Stimulated activated CD8-positive, alpha-beta memory T cell treated with anti-CD3 and anti-CD28 coated beads, Interleukin-7, amount 100 ng/mL, for 4 hours (primary cell): ENCODE data around the gene KCMF1.

Experiments
- DNase-seq, 2 donors: peaks; one replicate each; pipeline ENCODE4 v3.0.0-alpha.2; 2020; ENCODE audit warnings: low read depth in 2 of 2

KCMF1 gene

DNA sequence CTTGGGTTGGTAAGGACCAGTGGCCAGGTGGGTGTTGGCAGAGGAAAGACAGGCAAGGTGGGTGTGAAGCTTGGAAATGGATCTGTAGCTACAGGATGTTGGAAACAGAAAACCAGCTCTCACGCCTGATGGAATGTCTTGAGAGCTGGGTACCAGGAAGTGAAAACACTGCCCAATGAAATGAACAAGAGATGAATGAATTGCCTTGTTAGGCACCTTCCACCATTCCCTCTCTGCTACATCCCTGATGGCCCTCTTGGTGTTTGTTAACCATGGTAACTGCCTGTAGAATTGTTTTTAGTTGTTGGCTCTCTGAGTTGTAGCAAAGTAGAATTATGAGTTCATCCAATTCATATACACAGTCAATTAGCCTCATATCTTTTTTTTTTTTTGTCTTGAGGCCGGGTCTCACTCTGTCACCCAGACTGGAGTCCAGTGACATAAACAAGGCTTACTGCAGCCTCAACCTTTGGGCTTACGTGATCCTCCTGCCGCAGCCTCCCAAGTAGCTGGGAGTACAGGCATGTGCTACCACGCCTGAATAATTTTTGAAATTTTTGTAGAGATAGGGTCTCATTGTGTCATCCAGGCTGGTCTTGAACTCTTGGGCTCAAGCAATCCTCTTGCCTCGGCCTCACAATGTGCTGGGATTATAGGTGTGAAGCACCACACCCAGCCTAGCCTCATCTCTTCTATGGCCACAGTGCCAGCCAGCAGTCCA lies 9.5 kb downstream of the KCMF1 start:
- DNase-seq, result no peak

DNA sequence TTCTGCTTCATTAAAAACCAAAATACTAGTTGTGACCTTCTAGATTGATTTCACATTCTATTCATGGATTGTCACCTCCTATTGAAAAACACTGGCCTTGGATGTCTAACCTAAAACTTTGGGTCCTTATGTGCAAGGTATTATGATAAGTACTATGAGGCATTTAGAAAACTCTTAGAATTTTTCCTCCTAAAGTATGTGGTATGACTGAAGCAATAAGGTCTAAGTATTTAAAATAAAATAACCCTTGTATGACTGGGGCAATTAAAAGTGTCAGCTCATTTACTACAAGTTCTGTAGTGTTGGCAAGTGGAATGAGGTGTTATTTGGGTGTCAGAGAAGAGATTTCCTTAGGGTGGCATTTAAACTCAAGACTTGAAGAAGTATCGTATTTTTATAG lies 15.1 kb downstream of the KCMF1 start:
- no peak for DNase-seq

DNA sequence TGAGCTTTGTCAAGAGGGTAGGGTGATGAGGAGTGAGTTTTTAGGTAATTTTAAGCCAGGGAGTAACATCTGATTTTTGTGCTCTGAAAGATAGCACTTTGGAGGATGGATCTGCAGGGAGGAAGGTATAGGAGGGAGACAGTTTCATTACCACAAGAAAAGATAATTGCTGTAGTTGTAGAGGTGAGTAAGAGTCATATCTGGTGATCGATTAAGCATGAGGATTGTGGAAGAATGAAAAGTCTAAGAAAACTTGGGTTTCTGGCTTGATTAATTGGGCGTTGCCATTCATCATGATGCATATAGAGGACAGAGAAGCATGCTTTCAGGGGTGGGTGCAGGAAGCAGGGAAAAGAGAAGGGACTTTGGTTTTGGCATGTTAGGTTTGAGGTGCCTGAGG lies 18.5 kb downstream of the KCMF1 start:
- DNase-seq, result no peak

GRCh38 chr2:84989927-84990326 lies 19.0 kb downstream of the KCMF1 start:
- DNase-seq, result no peak

DNA sequence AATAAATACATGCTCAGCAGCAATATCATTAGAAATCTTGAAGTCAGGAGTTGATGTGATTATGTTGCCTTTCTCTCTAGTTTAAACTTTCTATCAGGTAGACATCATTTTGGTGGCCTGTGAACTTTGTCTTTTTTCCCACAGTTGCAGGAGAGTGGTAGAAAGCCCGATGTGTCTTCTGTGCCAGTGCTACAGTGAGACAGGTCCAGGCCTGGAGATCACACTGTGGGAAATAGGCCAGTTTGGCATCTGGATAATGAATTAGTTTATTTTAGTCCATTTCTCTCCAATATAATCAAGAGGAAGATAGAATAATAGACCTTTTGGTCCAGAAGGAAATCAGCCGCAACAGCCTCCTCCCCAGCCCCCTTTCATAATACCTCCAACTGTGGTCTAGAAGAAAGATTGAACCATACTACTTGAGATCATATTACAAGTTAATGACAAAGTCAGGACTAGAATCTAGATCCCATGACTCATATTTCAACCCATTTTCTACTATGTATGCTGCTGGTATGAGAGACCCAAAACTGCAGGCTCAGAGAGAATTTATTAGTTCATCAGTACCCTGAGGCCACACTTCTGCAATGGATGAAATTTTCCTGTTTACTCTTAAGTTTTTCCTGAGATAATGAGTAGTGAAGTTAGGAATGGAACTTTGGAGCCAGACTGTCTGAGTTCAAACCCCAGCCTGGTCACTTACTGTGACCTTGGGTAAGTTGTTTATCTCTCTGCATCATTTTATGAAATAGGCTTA lies 20.6 kb downstream of the KCMF1 start:
- no peak for DNase-seq

DNA sequence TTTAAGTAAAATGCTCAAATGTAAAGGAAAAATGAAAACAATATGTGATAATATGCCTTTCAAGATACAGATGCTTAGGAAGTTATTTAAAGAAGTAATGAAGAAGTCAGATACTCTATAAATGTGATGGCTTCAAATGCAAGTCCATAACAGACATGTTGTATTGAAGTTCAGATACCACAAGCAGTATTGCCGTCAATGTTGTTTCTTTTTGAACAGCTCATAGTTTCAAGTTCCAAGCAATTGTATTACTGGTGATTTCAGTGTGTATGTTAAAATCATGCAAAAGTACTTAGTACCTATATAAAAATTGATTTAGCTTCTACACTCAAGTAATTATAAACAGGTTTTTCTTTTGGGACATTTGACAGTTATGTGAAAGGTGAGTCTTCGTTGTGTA lies 24.9 kb downstream of the KCMF1 start:
- no peak for DNase-seq

DNA sequence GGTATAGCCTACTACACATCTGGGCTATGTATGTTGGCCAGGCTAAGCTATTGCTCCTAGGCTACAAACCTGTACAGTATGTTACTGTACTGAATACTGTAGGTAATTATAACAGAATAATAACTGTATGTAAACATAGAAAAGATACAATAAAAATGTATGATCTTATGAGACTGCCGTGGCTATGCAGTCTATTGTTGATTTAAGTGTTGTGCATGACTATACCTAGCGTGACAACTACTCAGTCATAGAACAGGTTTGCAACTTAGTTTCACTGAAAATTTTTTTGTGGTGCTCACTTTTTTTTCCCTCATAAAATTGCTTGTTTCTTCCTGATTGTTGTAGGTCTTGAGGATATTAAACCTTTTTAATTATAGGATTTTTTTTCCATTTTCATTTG lies 25.9 kb downstream of the KCMF1 start:
- DNase-seq, result no peak

DNA sequence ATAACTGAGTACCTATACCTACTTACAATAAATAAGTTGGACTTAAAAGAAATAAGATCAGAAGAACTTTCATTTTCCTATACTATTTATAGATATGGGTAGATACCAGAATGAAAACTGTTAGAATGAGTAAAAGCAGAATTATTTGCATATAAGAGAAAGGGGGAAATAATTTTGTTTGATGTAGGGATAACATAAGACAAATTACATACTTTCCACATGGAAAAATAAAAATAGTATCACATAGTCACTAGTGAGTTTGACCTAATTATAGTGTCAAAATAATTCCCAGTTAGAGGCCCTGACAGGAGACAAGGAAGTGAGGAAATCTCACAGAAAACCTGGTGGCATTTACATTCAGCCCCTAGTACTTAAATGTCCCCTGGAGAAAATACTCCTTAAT lies 28.6 kb downstream of the KCMF1 start:
- no peak for DNase-seq

- no peak for DNase-seq
Measured at GRCh38 chr2:85001595-85001994, 30.6 kb downstream of the KCMF1 start.

- no peak for DNase-seq
Measured at GRCh38 chr2:85002534-85002933, 31.6 kb downstream of the KCMF1 start.

GRCh38 chr2:85008252-85008651 lies 37.3 kb downstream of the KCMF1 start:
- no peak for DNase-seq

DNA sequence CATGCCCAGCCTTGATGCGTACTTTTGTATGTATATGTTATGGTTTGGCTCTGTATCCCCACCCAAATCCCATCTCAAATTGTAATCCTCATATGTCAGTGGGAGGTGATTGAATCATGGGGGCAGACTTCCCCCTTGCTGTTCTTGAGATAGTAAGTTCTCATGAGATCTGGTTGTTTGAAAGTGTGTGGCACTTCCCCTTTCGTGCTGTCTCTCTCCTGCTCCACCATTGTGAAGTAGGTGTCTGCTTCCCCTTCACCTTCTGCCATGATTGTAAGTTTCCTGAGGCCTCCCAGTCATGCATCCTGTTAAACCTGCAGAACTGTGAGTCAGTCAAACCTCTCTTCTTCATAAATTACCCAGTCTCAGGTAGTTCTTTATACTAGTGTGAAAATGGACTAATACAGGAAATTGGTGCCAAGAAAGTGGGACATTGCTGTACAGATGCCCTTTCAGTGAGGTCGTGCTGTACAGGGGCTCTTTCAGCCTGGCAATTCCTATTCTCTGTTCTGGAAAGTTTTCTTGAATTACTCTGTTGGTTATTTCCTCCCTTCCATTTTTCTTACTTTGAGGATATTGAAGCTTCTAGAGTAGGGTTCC lies 38.2 kb downstream of the KCMF1 start:
- no peak for DNase-seq

DNA sequence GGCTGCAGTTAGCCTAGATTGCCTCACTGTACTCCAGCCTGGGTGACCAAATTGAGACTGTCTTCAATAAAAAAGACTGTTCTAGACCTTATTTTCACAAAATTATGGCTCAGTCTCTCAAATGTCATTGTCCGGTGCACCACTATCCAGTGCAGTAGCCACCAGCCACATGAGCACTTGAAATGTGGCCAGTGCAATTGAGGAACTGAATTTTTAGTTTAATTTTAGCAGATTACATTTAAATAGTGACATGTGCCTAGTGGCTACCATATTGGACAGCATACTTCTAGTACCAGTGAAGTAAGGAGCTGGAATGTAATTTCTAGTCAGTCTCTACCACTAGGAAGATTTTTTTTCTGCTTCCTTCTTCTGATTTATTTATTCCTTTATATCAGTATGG lies 39.4 kb downstream of the KCMF1 start:
- DNase-seq, result no peak

GRCh38 chr2:85011098-85011497 lies 40.1 kb downstream of the KCMF1 start:
- no peak for DNase-seq

DNA sequence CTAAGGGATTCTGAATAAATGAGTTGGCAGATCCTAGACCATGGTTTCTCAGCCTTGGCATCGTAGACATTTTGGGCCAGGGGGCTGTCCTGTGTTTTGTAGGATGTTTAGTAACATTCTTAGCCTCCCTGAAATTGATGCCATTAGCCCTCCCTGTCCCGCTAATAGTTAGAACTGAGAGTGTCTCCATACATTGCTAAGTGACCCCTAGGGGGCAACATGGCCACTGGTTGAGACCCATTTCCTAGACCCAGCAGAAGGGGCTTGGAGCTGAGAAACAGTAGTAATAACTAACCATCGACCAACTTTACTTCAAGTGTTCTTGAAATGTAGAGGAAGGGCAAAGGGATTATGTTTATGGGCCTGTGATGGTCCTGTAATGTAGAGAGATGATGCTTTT lies 40.8 kb downstream of the KCMF1 start:
- DNase-seq, result no peak

- DNase-seq, result no peak
Measured at GRCh38 chr2:85012431-85012830, 41.5 kb downstream of the KCMF1 start.

GRCh38 chr2:85012855-85013254 lies 41.9 kb downstream of the KCMF1 start:
- no peak for DNase-seq

DNA sequence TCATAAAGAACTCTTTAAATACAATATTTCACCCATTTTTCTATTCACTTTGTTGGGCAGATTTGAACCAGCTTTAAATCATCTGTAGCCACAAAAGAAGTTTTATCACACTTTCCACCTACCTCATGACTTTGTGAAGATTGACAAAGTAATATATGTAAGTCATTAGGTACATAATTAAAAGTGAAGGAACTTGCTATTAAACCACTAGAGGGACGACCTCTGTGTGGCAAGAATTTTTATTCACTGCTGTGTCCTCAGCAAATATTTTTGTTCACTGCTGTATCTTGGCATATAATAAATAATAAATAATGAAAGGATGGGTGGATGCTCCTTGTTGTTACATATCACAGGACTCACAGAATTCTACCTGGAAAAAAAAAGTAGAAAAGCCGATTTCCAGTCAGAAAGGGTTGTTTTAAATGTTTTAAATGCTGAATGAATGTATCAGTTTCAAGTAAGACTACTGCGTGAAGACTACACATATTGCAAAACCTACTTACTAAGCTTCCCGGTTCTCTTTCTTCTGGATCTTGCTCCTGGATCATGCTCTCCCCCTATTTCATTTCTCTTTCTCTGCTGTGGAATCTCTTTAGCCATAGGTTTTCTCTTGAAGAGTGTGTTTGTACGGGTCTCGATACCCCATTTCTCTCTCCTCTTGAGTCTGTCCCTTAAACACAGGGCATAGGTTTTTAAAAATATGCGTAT lies 44.8 kb downstream of the KCMF1 start:
- DNase-seq, result no peak

- no peak for DNase-seq
Measured at GRCh38 chr2:85016446-85016845, 45.5 kb downstream of the KCMF1 start.

DNA sequence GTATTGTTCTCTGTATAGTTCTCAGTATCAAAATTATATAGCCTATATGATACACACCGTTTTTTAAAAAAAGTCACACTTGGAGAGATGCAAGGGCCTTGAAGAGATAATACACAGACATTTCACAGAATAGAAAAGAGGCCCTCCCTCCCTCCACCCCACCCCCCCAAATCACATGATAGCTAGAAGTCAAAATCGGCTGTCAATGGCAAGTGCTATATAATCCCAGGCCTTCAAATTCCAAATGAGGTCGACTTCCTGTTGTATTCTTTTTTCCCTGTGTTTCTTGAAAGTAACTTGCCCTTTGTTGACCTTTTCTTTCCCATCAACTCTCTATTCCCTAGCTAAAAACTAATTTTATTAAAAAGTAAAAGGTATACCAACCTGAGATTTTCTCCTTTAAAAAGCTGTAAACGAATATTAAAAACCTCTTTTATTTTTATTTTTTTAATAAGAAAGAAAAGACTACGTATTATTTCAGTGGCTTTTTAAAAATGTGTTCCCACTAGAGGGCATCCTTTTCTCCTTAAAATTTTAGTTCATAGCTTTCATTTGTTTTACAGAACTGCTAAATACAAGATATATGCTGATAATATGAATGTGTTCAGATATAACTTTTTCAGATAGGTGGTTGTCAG lies 46.6 kb downstream of the KCMF1 start:
- DNase-seq, result no peak

DNA sequence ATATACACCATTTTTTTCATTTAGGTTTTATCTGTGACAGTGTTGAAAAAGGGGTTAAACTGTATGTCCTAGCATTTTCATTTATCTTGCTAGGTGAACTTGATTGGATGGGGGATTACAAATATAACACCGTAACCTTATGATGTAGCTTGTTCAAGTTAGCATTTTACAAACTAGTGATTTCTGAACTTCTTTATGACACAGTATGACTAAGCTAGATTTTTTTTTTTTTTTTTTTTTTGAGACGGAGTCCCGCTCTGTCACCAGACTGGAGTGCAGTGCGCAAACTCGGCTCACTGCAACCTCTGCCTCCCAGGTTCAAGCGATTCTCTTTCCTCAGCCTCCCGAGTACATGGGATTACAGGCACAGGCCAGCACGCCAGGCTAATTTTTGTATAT lies 47.1 kb downstream of the KCMF1 start:
- no peak for DNase-seq

DNA sequence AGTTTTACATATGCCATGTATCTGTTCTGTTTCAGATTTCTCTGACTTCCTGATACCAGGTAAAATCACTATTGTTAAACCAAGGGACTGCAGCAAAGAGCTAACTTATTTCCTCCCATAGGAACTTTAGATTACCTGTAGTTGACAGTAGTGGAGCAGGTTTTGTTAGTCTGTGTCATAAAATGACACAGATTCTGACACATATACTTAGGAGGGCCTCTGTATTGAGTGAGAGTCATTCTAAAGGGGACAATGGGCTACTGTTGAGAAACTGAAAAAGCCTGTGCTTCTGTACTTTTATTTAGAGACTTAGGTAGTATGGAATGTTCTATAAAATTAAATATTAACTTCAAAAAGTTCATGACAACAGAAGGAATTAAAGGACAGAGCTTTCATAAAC lies 48.2 kb downstream of the KCMF1 start:
- DNase-seq, result no peak
